Occipital lobe (tissue), 2 donors: ENCODE measurements around the gene USP5. TPM values are rescaled to one million over a fixed set of nuclear protein-coding genes. Genes with fewer than 3 reads are reported as not detected.

Experiments used
- DNase-seq: peaks from one replicate; lab custom pipeline; 2025; lab: John Stamatoyannopoulos, UW
- total RNA-seq: library from RNA; depleted of rRNA; stranded (reverse); fragments of >200 nt; gene quantifications from one replicate; pipeline ENCODE4 v1.2.3, GENCODE V29; 2014

USP5 gene
- total RNA-seq, 1 donor from 2014 or later = 66.8 TPM

DNA sequence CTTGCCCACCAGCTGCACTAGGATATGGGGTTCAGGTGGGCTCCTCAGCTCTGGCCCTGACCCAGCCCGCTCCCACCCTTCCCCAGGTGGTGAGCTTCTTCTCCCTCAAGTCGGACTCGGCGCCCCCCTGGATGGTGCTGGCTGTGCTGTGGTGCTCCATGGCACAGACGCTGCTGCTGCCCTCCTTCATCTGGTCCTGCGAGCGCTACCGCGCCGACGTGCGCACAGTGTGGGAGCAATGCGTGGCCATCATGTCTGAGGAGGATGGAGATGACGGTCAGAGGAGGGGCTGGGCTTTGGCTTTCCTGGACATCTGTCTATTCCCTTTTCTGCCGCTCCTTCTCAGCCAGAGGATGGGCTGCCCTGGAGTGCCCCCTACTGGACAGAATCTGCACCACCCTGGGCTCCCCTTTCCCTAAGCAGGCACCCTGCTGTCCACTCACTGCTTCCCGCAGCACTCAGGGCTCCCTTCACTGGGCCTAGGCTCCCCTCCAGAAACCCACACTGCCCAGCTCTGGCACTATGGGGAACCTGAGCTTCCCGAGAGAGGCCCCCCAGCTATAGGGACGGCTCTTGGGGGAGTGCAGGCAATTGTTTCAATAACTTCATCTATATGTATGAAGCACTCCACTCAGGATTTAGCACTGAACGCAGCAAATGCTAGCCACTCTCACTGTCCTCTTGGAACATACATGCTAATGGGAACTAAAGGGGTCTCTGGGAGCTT, 26.4 kb upstream of the USP5 start:
- DNase-seq = peak; percentile 82

DNA sequence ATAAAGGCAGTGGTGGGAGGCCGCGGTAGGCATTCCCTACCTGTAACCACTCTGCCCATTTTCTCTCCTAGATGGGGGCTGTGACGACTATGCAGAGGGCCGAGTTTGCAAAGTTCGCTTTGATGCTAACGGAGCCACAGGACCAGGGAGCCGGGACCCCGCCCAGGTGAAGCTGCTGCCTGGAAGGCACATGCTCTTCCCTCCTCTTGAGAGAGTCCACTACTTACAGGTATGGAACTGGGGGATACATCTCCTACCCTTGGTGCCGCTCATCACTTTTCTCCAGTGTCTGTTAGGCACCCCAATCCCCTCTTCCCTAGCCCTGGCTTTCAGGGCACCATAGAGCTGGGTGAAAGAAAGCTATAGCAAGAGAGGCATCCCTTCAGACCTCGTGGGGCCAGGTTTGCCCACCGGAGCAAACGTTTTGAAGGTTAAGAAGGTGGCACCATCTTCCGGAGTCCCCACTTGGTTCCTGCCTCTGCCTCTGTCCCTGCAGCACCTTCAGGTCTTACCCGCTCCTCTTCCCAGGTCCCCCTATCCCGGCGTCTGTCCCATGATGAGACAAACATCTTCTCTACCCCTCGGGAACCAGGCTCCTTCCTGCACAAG, 25.7 kb upstream of the USP5 start:
- no peak for DNase-seq

DNA sequence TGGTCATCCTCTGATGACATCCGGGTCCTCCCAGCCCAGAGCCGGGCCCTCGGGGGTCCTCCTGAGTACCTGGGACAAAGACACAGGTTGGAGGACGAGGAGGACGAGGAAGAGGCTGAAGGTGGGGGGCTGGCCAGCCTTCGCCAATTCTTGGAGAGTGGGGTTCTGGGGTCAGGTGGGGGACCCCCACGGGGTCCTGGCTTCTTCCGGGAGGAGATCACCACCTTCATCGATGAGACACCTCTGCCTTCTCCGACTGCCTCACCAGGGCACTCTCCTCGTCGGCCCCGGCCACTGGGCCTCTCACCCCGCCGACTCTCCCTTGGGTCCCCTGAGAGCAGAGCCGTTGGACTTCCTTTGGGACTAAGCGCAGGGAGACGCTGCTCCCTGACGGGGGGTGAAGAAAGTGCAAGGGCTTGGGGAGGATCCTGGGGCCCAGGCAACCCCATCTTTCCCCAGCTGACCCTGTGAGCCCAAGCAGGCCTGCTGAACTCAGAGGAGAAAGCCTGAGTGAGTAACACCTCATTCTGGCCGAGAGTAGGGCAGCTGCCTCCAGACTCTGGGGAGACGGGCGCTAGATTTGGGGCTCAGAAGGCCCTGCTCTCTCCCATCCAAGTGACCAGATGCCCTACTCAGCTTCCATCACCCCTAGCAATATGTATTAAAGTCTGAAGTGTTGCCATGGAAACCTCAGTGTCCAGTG, 25.1 kb upstream of the USP5 start:
- no peak for DNase-seq

DNA sequence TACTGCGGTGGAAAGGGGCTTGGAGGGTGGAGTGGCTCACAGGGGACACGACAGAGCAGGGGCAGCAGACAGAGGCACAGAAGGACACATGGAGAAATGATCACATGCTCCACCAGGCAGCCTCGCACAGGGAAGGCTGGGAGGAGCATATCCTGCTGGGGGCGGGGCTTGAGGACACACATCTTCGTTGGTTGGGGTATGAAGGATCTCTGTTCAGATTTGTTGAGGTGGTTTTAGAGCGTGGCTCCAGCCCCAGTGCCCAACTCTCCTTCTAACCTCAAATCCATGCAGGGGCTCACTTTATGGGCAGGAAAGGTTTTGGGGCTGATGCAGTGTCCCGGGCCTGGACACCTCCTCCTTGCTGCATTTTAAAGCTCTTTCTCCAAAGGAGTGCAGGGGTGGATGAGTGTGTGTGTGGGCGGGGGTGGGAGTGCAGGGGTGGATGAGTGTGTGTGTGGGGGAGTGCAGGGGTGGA, 24.5 kb upstream of the USP5 start:
- DNase-seq = peak; percentile 63

DNA sequence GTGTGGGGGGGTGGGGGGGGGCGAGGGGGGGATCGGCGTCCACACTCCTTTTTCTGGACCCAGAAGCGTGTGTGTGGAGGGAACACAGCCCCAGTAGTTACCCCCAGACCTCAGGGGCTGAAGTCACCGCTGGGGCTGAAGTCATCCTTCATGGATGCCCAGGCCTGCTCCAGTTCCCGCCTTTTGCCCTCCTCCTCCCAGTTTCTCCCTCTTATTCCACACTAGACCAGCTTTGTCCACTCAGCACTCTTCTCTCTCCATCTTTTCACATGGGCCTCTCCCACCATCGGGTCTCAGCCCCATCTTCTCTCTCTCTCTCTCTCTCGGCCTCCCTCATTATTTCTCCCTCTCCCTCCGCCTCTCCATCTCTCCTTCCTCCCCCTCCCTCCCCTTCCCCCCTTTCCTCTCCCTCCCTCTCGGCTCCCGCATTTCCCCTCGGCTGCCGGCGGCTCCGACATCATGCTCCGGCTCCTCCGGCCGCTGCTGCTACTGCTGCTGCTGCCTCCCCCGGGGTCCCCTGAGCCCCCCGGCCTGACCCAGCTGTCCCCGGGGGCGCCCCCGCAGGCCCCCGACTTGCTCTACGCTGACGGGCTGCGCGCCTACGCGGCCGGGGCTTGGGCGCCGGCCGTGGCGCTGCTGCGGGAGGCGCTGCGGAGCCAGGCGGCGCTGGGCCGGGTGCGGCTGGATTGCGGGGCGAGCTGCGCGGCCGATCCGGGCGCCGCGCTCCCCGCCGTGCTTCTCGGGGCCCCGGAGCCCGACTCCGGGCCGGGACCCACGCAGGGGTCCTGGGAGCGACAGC, 23.8 kb upstream of the USP5 start, which contains the start of gene P3H3:
TSS of gene P3H3 (plus strand) at position 426 of the 799 bp plus-strand sequence. CDS start at position 460, 34 bp downstream.
- DNase-seq = peak; percentile 41

DNA sequence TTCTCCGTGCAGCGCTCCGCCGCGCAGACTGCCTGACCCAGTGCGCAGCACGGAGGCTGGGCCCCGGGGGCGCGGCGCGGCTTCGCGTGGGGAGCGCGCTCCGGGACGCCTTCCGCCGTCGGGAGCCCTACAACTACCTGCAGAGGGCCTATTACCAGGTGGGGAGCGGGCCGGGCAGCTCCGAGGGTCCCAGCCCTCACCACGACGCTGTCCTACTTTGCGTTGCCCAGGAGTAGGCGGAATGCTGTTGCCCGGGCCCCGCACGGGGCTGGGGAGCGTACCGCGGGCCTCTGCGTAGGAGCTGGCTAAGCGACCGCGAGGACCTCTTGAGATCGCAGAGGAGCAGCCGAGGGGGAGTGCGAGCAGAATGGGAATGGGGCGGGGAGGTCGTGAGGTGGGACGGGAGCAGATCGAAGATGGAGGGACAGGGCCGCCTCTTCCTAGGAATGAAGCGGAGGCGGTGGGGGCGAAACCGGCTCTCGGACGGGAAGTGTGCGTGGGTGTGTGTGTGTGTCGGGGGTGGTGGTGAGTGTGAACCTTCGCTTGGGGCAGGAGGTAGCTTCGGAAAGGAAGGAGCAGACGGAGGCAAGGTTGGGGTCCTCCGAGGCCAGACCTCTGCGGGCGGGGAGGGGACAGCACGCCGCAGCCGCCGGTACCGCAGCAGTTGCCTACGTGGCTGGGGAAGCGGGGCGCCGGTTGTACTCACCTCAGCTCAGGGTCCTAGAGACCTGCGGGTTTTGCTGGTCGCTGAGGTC, 23.0 kb upstream of the USP5 start:
- DNase-seq = no peak

DNA sequence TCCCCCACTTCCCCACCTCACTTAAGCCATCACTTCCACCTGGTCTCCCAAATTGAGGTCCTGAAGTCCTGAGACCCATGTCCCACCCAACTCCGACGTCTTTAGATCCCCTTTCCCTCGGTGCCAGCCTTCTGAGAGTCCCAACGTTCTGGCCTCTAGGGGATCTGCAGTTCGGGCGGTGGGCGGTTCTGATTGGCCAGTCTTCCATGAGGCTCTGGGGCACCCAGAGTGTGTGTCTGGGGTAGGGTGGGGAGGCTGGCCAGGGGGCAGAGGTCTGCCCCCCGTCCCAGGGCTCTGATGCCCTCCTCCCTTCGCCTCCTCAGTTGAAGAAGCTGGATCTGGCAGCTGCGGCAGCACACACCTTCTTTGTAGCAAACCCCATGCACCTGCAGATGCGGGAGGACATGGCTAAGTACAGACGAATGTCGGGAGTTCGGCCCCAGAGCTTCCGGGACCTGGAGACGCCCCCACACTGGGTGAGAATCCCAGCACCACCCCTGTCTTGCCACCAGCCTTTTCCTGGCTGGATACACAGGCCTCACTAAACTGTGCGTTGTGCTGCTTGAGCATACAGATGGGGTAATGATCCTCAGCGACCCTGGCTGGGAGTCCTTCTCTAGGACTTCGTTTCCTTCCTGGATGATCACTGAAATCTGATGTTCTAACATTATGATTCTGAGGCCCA, 22.3 kb upstream of the USP5 start:
- DNase-seq = no peak

DNA sequence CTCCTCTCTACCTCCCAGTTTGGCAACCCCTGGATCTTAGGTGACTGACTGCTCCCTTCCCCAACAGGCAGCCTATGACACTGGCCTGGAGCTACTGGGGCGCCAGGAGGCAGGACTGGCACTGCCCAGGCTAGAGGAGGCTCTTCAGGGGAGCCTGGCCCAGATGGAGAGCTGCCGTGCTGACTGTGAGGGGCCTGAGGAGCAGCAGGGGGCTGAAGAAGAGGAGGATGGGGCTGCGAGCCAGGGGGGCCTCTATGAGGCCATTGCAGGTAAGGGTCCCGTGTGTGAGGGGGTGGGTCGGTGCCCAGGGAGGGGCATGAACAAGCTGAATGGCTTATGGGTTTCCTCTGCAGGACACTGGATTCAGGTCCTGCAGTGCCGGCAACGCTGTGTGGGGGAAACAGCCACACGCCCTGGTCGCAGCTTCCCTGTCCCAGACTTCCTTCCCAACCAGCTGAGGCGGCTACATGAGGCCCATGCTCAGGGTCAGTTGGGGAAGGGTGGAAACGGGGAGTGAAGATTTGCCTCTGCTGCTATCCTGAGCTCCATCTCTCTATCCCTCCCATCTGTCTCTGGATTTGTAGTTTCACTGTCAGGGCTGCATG, 21.6 kb upstream of the USP5 start:
- DNase-seq = no peak

DNA sequence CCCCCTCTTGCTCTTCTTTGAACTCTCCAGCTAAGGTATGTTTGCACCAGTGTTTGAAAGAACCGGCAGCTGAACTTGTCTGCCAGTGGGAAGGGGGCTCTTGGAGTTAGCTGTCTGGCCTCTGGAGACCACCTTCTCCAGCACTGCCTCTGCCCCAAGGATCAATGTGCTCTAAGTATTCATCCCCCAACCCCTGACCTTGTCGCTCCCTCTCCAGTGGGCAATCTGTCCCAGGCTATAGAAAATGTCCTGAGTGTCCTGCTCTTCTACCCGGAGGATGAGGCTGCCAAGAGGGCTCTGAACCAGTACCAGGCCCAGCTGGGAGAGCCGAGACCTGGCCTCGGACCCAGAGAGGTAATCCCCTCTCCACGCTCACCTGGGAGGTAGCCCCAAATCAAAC, 21.0 kb upstream of the USP5 start:
- DNase-seq = no peak

DNA sequence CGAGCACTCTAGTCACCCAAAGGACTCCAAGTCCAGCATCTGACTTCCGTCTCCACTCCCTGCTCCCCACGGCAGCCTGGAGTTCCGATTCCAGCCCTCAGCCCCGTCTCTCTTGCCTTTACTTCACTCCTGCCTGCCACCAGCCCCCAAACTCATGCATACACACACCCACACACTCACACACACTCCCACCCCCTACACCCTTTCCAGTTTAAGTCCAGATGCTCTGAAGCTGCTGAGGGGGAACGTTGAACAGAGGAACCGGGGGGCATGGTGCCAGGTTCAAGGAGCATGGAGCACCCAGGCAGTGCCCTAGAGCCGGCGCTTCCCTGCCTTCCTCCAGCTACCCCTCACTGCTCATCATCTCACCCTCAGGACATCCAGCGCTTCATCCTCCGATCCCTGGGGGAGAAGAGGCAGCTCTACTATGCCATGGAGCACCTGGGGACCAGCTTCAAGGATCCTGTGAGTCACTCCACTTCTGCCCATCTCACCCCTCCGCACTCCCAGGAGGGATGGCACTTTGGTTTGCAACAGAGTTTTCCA, 20.4 kb upstream of the USP5 start:
- DNase-seq = no peak

DNA sequence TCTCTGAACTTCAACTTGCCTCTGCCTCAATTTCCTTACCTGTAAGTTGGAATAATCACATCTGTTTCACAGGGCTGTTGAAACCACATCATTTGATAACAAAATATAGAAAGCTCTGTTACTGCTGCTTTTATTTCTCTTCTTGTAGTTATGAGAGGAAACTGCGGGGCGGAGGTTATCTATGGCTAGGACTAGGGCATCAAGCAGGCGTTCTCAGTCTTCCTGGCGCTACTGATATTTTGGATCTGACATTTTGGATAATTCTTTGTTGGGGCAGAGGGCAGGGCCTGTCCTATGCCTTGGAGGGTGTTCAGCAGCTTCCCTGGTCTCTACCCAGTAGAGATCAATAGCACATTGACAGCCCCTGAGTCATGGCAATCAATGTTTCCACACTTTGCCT, 19.8 kb upstream of the USP5 start:
- no peak for DNase-seq

DNA sequence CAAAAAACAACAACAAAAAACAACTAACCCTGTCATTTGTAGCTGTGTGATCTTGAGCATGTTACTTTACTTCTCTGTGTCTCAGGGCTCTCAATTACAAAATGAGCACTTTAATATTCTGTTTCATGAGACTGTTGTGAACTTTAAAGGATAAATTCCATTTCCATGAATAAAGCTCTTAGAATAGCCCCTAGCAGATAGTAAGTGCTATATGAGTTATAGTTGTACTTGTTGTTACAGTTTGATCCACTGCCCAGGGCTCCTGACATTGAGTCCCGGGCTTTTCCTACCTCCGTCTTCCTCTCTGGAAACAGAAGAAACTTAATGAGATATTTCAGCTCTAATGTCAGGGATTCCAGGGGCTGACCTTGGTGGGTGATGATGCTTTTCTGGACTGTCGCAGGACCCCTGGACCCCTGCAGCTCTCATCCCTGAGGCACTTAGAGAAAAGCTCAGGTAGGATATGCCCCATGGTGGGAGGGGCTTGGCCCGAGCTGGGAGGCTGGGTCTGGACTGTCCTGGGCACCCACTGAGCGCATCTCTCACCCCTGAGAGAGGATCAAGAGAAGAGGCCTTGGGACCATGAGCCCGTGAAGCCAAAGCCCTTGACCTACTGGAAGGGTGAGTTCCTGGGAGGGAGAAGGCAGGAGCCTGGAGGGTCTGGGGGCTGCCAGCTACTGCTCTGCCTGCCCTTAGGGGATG, 18.6 kb upstream of the USP5 start:
- no peak for DNase-seq

DNA sequence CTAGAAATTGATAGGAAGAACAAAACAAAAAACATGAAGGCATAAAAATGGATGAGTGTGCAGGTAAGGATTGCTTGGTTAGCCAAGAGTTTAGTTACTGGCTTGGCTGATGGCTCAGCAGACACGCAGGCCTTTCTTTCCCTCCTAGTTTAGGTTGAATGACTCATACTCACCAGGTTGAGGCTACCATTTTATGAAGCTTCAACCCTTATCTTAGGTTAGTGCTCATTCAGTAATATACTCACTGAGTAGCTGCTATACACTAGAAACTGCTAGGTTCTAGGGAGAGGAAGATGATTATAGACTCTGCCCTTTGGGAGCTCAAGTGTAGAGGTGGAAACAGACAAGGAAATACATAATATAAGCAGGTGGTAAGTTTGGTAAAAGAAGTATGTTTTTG, 17.7 kb upstream of the USP5 start:
- no peak for DNase-seq

DNA sequence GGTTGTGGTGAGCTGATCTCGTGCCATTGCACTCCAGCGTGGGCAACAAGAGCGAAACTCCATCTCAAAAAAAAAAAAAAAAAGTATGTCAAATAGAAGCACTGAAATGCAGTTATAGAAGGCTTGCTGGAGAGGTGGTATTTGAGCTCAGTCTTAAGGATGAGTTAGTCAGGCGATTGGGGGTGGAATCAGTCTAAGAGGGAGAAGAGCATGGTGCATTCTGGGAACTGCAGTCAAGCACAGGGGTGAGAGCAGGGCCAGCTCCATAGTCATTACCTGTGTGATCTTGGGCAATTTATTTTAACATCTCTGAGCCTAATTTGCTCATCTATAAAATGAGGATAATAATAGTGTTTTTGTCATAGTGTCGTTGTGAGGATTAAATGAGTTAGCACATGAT, 17.1 kb upstream of the USP5 start:
- no peak for DNase-seq

DNA sequence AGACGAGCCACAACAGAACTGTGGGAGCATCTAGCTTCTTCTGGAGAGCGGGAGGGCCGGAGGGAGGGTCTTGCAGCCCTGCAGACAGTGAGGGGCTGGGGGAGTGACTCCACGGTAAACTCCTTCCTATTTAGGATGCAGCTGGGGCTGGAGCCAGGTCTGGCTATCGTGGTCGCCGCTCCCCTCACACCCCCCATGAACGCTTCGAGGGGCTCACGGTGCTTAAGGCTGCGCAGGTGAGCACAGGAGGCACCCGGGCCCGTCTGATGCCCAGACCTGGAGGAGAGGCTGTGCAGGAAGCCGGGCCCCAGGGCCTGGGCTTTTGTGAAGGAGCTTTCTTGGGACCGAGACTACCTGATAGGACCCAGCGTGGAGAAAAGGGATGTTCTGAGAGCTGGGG, 15.1 kb upstream of the USP5 start:
- DNase-seq = no peak

DNA sequence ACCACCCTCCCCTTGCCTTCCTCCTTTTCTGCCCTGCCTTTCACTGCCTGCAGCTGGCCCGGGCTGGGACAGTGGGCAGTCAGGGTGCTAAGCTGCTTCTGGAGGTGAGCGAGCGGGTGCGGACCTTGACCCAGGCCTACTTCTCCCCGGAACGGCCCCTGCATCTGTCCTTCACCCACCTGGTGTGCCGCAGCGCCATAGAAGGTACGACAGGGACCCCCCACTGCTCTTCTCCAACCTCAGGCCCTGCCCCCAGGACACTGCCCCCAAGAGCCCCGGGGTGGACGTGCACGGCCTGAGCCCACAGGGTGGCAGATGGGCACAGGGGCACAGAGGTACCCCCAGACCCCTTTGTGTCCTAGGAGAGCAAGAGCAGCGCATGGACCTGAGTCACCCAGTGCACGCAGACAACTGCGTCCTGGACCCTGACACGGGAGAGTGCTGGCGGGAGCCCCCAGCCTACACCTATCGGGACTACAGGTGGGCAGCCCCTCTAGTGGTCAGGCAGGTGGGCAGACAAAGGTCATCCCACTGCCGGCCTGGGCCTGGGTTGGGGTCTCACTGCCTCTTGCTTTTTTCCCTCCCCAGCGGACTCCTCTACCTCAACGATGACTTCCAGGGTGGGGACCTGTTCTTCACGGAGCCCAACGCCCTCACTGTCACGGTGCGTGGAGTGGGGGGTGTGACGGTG, 14.4 kb upstream of the USP5 start:
- no peak for DNase-seq

DNA sequence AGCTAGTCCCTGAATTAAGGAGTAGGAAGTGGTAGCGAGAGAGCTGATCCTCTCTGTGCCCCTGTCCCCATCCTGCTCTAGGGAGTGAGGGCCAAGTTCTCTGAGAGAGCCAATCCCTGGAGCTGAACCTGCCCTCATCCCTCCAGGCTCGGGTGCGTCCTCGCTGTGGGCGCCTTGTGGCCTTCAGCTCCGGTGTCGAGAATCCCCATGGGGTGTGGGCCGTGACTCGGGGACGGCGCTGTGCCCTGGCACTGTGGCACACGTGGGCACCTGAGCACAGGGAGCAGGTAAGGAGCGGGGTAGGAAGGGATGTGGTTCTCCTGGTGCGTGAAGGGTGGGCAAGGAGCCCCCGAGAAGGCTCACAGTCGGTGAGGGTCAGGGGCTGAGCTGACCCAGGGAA, 13.1 kb upstream of the USP5 start:
- no peak for DNase-seq

DNA sequence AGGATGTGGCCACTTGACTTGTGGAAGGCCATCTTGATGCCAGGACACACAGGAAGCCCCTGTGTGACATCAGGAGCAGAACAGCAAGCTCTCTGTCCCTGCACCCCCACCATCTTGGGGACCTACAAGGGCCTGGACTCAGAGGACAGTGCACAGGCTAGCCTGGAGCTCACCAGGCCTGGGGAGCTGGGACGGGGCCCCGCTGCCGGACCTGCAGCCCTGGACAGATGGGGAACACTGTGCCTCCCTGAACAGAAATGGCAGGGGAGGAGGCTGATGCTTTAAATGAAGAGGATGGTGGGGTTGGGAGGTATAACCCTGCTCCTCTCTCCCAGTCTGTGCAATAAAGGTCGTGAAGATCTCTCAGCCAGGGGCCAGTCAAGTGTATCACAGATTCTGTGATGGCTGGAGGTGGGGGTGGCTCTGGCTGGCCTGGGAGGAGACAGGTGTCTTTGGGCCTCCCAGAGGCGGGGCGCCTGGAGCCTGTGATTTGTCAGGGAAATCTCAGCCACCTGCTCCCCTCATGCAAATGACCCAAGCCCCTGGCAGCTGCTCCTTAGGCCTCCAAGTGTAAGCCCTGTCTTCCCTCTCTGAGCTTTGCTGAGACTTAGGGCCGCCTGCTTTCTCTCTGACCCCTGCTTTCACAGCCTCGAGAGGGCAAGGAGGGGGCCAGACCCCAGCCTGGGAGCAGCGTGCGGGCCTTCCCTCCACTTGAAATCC, 12.3 kb upstream of the USP5 start:
- DNase-seq = no peak
